K562 (cell line): ENCODE results near the gene DGCR8. TPM values are rescaled to one million over a fixed set of nuclear protein-coding genes. Genes with fewer than 3 reads are reported as not detected.

Experiments
- CBX5 ChIP-seq: IDR thresholded peaks from 2 replicates; pipeline ENCODE4 v1.6.1; 2014; ENCODE audit warnings: low read depth, borderline replicate concordance
- CREB5 ChIP-seq: fragments of 250-450 bp; sonication (Bioruptor Pico); IDR thresholded peaks from 2 replicates; pipeline ENCODE4 v1.5.0; 2020; ENCODE audit warnings: mild to moderate bottlenecking
- CREBBP ChIP-seq: IDR thresholded peaks from one replicate; pipeline ENCODE4 v1.6.1; 2012; ENCODE audit warnings: low read depth, mild to moderate bottlenecking, control low read depth, inconsistent platforms, low read length
- CXXC5 ChIP-seq: fragments of 250-450 bp; sonication (Bioruptor Pico); IDR thresholded peaks from 2 replicates; pipeline ENCODE4 v1.8.0; 2022; ENCODE audit warnings: inconsistent platforms, mild to moderate bottlenecking, moderate library complexity
- FOXM1 ChIP-seq, 2 experiments: fragments of 450-650 bp in 1 of 2; sonication (generic) in 1 of 2; formaldehyde crosslinking in 1 of 2; IDR thresholded peaks; 2 replicates each; pipeline versions ENCODE4 v1.6.1 to v1.9.0; 2017 to 2022; ENCODE audit warnings: low read depth in 2 of 2, mild to moderate bottlenecking in 2 of 2, missing genetic modification reagents in 1 of 2, moderate library complexity in 1 of 2
- JUN ChIP-seq, 2 experiments: sonication (generic) in 1 of 2; formaldehyde crosslinking in 1 of 2; IDR thresholded peaks; 2 replicates each; pipeline versions ENCODE4 v1.6.1 to v1.8.0; 2012 to 2022; ENCODE audit warnings: borderline replicate concordance in 2 of 2, mild to moderate bottlenecking in 2 of 2, improper control_type of control experiment in 1 of 2, low read depth in 1 of 2, low read length in 1 of 2, missing genetic modification reagents in 1 of 2
- JUNB ChIP-seq: fragments of 450-650 bp; formaldehyde crosslinking; conservative IDR thresholded peaks from 2 replicates; pipeline ENCODE4 v1.4.0; 2020; ENCODE audit warnings: mild to moderate bottlenecking
- KHSRP ChIP-seq: fragments of 450-650 bp; IDR thresholded peaks from 2 replicates; pipeline ENCODE4 v1.6.1; 2017
- NFE2 ChIP-seq: IDR thresholded peaks from 2 replicates; pipeline ENCODE4 v1.6.1; 2014; ENCODE audit warnings: antibody characterized with exemption, low read depth
- RBM25 ChIP-seq: fragments of 200-400 bp; formaldehyde crosslinking; IDR thresholded peaks from 2 replicates; pipeline ENCODE4 v1.6.1; 2018; ENCODE audit warnings: low read length, low read depth, moderate library complexity; ENCODE audit not compliant: severe bottlenecking
- SAP30 ChIP-seq: fragments of 200-600 bp; sonication (generic); IDR thresholded peaks from 2 replicates; pipeline ENCODE4 v1.6.1; 2012; ENCODE audit warnings: borderline replicate concordance, low read depth, mild to moderate bottlenecking, moderate library complexity, low read length, control low read depth, inconsistent platforms; ENCODE audit not compliant: insufficient read depth, poor library complexity, severe bottlenecking
- SRF ChIP-seq, 2 experiments: fragments of 250-450, 450-650 bp in 1 of 2; sonication (Bioruptor Pico) in 1 of 2; sonication (generic) in 1 of 2; formaldehyde crosslinking; IDR thresholded peaks; 2 replicates each; pipeline versions ENCODE4 v1.5.0 to v1.5.1; 2020 to 2022; ENCODE audit warnings: mild to moderate bottlenecking in 1 of 2, missing genetic modification reagents in 1 of 2
- STAT5B ChIP-seq: fragments of 250-450 bp; sonication (Bioruptor Pico); IDR thresholded peaks from 2 replicates; pipeline ENCODE4 v1.8.0; 2021; ENCODE audit warnings: mild to moderate bottlenecking, inconsistent platforms
- USF1 ChIP-seq: sonication (generic); formaldehyde crosslinking; IDR thresholded peaks from 2 replicates; pipeline ENCODE4 v1.9.0; 2022; ENCODE audit warnings: mild to moderate bottlenecking, missing genetic modification reagents
- ZBTB1 ChIP-seq: sonication (generic); formaldehyde crosslinking; IDR thresholded peaks from 2 replicates; pipeline ENCODE4 v1.8.1; 2023; ENCODE audit warnings: missing genetic modification reagents, low read depth, mild to moderate bottlenecking, borderline replicate concordance
- ZFP30 ChIP-seq: fragments of 250-450 bp; sonication (Bioruptor Pico); IDR thresholded peaks from 2 replicates; pipeline ENCODE4 v1.8.0; 2022; ENCODE audit warnings: moderate library complexity, mild to moderate bottlenecking, inconsistent platforms, borderline replicate concordance
- ZNF408 ChIP-seq: fragments of 250-450 bp; sonication (Bioruptor Pico); IDR thresholded peaks from 2 replicates; pipeline ENCODE4 v1.4.0; 2020; ENCODE audit warnings: low read depth, mild to moderate bottlenecking, moderate library complexity
- ZNF609 ChIP-seq: sonication (generic); formaldehyde crosslinking; IDR thresholded peaks from 2 replicates; pipeline ENCODE4 v1.8.1; 2023; ENCODE audit warnings: missing genetic modification reagents, mild to moderate bottlenecking, borderline replicate concordance
- ZNF695 ChIP-seq: fragments of 450-650 bp; formaldehyde crosslinking; IDR thresholded peaks from 2 replicates; pipeline ENCODE4 v1.4.0; 2020; ENCODE audit warnings: mild to moderate bottlenecking, moderate library complexity
- polyA plus RNA-seq, 8 experiments: library from polyadenylated mRNA; depleted of rRNA in 4 of 8; stranded (reverse) in 5 of 8; unstranded in 3 of 8; fragments of >200 nt; fragmentation: Nextera tagmentation in 2 of 8; fragmentation: Illumina TruSeq in 1 of 8; extraction: Ambion mirVana in 2 of 8; extraction: Trizol in 1 of 8; gene quantifications; 2 replicates each; pipeline versions ENCODE4 v1.2.1 to v1.2.3, GENCODE V29; 2011 to 2014; ENCODE audit warnings: inconsistent platforms in 1 of 8, missing spikeins in 1 of 8
- total RNA-seq, 7 experiments: library from RNA; depleted of rRNA in 6 of 7; stranded (reverse); fragments of >200 nt in 6 of 7; fragmentation: Illumina TruSeq in 2 of 7; extraction: Trizol in 2 of 7; gene quantifications; 2 replicates each; pipeline versions ENCODE4 v1.2.1 to v1.2.3, GENCODE V29; 2011 to 2021; ENCODE audit warnings: low replicate concordance in 1 of 7

The DGCR8 gene
- total and polyA plus RNA-seq, 9 of the 15 experiments (the other 6 are each of a cell fraction or from before 2014, with no cell fraction given): 5.9 to 144 (median 80.1) TPM

GRCh38 chr22:20128902-20129746 lies 49.1 kb downstream of the DGCR8 start (continued):
- TF ChIP-seq CREBBP (no peak), JUN (IDR thresholded peaks at IDR 0.05; ENCODE audit: borderline replicate concordance, low read depth, low read length) (peak; percentile 83; the same call in 1 of the 2 replicates), JUN (CRISPR knock-in tag; IDR thresholded peaks at IDR 0.05; ENCODE audit: borderline replicate concordance) (no peak), CREB5 (CRISPR knock-in tag) (no peak), ZNF609 (CRISPR knock-in tag) (no peak), ZNF408 (0 out of 2 replicates have a peak, but pooled peaks have one; percentile 26), USF1 (no peak), NFE2 (0 out of 2 replicates have a peak, but pooled peaks have one; percentile 32), CBX5 (peak; percentile 27; the same call in 1 of the 2 replicates), JUNB (peak; percentile 47; the same call in 1 of the 2 replicates), STAT5B (no peak), ZBTB1 (no peak), ZNF695 (CRISPR knock-in tag) (peak; percentile 85; the same call in 1 of the 2 replicates), RBM25 (no peak), CXXC5 (CRISPR knock-in tag) (peak; percentile 48), FOXM1 (IDR thresholded peaks at IDR 0.05; ENCODE audit: low read depth) (no peak), FOXM1 (CRISPR knock-in tag; IDR thresholded peaks at IDR 0.05; ENCODE audit: low read depth) (no peak), KHSRP (no peak; the same call in 1 of the 2 replicates), SAP30 (no peak), ZFP30 (CRISPR knock-in tag) (no peak), SRF (CRISPR knock-in tag; IDR thresholded peaks at IDR 0.05) (peak in 1 of 2 experiments; percentile 67; a peak in 2 of 4 replicates)
